Measurements from ENCODE around the gene C21orf91.

Gene C21orf91

DNA sequence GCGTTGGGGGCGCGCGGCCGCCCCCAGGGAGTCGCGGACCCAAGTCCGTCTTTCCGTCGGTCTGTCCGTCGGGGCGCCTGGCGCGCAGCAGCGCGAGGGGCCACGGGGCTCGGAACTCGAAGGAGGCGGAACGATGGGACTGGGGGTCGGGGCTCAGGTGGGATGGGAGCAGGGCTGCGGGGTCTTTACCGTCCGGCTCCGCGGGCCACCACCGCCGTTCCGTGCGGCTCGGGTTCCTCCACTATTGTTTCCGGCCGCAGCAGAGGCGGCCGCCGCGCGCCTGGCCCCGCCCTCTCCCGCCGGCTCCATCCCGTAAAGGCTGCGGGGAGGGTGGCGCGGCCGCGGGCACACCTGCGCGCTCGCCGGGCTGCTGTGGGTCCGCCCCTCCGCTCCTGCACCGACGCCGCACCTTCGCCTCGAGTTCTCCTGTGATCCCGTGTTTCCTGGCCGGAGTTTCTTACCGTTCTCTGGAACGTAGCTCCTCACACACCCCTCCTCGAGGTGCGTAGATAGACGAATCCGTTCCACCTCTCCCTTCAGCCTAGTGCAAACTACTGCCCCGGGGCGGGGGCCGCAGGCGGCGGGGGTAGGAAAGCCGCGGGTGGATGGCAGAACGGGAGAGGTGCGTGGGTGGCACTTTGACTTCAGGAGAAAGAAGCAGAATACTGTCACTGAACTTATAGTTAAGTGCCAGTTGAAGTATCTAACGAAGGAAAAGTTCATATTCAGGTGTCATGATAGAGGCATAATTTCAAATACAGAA lies at the start of gene C21orf91:
C21orf91 (minus strand) TSS at position 243 of the 763 bp plus-strand sequence. CDS start 1,038 bp downstream, outside the sequence.
- DNase-seq, result peak; percentile 94

DNA sequence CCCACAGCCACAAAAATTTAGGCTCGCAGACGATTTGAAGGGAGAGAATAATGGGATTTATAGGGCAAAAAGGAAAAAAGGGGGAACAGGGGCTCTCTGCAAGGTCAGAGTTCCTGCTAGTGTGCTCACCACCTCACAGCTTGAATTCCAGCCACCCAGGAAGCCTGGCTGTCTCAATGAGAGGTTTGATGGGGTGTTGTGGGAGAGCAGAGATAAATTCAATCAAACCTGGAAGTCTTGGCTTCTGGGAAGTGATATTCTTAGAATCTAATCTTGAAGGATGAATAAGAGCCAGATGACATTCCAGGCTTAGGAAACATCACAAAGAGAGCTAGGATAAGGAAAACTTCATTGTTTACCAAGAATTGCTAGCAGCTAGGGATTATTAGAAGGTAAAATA lies 47.4 kb upstream of the C21orf91 start:
- DNase-seq, result no peak

DNA sequence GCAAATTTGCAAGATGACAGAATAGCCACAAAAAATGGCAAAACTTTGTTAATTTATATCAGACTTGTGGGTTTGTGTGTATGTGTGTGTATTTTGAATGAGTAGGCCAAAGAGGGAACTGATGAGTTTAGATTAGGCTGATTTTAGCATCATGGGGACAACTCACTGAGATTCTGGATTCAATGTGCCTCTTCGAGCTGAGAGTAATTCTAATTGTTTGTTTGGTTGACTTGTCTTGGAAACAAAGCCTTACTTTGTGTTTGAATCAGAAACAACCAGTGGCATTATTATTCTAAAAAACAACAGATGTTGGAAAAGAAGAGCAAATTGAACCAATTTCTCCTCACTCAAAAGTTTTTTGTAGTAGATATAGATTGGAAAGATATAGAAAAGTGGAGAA lies 40.5 kb upstream of the C21orf91 start:
- no peak for DNase-seq

DNA sequence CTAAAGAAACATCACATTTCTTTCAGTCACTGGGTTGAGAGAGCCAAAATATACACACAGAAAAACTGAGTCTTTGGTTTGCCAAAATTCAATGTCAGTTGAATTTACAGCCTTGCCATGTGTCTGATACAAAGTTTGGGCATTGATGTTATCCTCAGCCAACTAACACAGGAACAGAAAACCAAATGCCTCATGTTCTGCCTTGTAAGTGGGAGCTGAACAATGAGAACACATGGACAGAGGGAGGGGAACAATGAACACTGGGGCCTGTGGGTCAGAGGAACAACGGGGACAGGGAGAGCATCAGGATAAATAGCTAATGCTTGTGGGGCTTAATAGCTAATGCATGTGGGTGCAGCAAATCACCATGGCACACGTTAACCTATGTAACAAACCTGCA lies 39.6 kb upstream of the C21orf91 start:
- DNase-seq, result no peak

DNA sequence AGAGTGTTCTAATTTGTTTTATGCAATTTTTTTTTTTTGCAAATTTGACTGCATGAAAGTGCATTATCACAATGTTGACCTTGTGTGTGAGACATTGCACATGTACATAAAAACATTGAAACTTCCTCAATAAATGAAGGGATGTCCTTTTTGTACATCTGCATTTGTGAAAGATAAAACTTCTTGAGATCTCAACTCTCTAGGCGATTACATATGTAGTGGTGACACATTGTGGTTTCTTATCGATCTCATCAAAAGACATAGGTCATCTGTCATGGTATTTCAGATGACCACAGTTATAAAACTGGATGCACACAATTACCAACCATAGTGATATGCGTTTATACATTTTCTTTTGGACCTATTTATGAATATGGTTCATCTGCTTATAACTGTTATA lies 35.6 kb upstream of the C21orf91 start:
- DNase-seq, result peak; percentile 70

DNA sequence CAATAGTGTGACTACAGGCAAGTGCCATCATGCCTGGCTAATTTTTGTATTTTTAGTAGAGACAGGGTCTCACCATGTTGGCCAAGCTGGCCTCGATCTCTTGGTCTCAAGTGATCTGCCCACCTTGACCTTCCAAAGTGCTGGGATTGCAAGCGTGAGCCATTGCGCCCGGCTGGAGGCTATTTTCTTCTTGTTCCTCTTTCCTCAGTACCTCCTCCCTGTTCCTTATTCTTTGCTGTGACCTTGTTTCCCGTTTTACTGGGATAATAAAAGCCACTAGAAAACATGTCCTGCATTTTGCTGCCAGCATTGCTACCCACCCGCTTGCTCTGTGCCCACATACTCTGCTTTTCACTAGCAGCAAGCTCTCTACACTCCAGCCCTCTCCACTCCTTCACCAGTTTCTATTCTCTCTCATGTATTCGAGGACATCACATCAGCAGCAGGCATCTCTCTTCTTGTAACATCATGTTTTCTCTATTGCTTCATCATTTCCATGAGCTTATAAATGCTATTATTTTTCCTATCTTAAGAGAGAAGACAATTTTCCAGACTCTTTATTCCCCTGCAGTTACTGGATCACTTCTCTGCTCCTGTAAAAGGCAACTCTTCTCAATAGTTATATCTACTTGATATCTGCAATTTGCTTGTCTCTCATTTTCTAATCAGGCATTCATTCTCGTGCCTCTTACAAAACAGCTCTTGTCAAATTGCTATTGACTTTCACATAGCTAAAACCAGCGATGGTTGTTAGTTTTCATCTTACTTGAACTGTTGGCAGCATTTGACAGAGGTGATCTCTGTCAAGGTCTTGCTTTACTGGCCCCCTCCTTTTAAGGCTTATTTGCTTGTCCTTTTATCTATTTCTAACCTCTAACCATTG lies 34.5 kb upstream of the C21orf91 start:
- DNase-seq, result no peak

DNA sequence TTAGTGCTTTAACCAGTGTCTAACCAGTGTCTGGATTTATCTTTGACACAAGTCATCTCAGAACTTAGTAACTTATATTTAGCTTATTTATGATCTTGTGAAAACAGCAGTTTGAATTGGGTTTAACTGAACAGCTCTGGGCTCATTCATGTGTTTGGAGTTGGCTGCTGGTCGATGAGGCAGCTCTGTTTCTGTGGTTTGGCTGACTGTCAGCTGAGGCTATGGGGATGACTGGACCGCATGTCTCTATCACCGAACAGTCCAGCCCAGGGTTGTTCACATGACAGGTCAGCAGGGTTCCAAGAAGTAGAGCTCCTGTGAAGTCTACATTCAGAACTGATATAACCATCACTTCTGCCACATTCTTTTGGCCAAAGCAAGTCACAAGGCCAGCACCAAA lies 29.1 kb upstream of the C21orf91 start:
- no peak for DNase-seq

DNA sequence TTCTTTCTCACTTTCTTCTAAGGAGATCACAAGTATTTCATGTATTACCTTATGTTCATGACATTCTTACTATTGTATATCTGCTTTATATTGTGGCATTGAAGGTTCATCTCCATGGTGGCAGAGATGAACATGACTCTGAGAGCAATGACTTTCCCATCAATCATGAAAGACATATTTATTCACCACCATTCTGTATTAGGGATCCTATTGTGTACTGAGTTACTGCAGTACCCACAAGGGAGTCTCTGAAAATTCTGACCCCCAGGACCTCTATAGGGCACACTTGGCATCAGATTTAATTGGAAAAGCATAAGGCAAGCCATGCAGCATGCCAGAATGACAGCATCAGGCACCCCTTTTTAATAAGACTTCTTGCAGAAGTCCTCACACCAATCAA lies 21.9 kb upstream of the C21orf91 start:
- DNase-seq, result no peak

DNA sequence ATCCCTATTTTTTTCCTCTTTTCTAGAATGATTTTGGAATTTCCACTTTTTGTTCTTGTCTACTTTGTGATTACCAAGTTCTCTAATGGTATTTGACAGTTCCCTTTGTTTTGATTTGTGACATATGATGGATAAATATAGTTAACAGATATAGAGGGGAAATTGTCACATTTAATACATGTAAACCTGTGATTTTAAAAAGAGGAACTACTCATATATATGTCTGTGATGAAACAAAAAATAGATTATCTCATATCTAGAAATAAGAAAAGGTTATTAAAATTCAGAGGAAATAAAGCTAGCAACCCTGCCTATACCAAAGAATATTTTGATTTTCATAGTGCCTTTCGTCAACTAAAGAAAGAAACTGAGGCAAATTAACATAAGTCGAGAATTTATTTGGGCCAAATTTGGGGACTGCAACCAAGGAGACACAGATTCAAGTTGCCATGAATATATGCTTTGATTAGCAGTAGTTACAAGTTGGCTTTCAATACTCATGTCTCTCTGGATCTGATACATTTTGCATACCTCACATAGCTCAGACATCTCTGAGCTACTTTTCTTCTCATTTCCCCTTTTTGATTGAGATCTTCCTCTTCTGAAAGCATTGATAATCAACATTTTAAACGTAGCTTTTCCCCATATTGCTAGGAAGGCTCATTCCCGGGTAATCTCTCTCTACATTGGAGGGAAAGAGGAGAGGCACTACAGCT lies 15.6 kb upstream of the C21orf91 start:
- DNase-seq, result no peak

DNA sequence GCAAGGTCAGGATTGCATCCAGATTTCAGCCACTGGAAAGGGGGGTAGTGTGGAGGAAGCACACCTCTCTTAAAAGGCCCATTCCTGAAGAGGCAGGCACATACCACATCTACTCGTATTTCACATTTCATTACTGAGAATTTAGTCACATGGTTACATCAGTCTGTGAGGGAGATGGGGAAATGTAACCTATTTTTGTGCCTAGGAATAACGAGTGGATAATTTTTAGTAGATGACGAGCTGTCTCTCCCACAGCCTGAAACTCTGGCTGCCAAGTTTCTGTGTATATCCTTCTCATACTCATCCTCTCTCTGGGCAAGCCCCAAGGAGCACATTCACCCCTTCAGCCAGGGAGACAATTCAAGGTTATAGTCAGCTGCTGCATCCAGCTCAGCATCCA lies 10.3 kb upstream of the C21orf91 start:
- no peak for DNase-seq

DNA sequence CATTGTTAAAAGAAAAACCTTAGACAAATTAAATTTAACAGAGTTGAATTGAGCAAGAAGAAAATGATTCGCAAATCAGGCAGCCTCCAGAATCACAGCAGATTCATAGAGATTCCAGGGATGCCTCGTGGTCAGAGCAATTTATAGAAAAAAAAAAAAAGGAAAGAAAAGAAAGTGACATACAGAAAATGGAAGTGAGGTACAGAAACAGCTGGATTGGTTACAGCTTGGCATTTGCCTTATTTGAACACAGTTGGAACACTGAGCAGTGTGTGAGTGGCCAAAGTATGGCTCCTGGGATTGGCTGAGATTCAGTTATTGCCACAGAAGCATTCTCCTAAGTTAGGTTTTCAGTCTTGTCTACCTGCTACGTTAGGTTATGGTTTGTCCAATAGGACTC lies 9.1 kb upstream of the C21orf91 start:
- no peak for DNase-seq

DNA sequence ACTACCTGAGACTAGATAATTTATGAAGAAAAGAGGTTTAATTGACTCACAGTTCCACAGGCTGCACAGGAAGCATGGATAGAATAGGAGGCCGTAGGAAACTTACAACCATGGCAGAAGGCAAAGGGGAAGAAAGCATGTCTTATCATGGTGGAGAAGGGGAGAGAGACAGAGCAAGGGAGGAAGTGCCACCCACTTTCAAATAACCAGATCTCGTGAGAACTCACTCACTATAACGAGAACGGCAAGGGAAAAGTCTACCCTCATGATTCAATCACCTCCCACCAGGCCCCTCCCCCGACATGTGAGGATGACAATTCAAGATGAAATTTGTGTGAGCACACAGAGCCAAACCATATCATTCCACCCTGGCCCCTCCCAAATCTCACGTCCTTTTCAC lies 4.7 kb upstream of the C21orf91 start:
- DNase-seq, result no peak

DNA sequence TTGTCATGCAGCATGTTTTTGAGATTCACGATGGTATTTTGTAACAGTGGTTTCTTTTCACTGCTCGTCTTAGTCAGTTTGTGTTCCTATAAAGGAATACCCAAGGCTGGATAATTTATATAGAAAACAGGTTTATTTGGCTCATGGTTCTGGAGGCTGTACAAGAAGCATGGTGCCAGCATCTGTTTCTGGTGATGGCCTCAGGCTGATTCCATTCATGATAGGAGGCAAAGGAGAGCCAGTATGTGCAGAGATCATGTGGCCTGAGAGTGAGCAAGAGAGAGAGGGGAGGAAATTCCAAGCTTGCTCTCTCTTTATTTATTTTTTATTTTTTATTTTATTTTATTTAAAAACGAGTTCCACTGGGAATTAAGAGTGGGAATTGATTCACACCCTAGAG lies 2.0 kb upstream of the C21orf91 start:
- DNase-seq, result no peak

DNA sequence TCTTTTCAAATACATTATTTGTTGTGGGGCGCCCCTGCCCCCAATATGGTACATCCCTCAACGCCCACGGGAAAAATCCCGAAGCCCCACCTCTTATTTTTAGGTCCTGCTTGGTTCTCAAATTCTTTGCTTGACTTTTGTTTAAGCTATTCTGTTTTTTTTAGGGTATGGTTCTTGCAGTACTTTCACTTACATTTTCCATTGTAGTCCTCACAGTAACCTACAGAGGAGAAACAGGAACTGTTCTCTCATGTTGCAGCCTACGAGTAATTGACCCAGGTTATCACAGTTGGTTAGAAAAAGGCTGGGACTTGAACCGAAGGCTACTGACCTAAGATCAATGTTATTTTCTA lies 697 bp upstream of the C21orf91 start:
- peak; percentile 79 for DNase-seq

DNA sequence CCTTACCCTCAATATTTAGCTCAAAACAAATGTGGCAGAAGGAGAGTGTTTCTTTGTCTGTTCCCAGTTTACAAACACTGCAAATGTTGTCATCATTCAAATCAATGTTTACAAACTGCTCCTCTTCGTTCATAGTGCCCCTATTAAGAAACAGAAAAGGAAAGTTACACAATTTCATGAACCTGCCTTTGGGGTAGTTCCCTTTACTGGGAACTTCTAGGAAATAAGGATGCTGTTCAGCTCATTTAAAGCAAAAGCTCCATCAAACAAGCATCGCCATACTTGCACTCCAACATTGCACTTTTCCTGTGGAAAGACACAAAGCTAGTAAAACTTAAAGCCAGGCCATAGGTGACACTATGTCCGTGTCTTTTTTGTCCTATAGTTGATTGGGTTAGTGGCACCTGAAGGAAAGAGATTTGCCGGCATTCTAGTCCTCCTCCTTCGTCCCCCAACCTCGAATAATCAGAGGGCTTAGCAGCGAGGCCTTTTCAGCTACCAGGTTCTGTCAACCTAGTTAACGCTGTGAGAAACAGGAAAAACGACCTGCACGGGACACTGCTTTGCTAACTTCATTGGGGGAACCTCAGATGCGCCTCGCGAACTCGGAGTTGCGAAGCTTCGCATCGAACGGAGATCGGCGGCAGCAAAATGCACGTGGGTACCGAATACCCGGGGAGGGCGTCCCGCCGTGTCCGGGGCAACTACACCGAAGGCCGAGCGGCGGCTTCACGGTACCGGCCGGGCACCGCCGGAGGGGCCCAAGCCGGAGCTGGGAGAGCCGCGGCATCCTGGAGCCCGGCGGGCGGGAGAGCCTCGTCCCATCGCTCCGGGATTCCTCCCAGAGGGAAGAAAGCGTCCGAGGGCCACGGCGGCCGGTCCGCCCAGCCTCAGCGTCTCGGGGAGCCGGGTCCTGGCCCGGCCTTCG lies 706 bp downstream of the C21orf91 start:
- DNase-seq, result peak; percentile 45

DNA sequence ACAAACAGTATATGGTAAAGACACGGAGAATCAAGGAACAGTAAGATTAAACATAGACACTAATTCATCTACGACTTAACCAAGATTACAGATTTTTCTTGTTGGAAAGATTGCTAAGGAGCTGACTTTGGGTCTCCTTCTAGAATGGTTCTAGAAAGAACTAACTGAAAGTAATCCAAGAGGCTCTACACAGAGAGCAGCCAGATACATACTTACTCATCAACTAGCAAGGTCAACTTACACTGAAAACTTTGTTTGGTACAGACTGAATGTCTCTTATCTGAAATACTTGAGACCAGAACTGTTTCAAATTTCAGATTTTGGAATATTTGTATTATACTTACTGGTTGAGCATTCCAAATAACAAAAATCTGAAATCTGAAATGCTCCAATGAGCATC lies 5.8 kb downstream of the C21orf91 start:
- DNase-seq, result no peak

DNA sequence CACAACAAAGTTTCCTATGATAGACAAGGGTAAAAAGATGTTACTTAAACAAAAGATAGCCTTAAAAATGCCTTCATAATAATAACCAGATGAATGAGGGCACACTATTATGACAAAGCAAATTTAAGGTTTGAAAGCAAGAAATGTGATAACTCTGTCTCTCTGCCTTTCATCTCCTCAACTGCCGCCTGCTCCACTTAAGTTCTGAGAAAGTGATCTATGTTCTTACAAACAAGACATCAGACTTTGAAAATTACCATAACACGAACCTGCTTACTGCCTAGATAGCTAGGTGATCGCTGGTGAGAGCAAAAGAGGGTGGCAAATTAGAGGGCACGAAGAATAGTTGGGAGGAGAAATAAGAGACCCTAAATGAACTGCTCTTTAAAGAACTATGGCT lies 13.2 kb downstream of the C21orf91 start:
- no peak for DNase-seq

DNA sequence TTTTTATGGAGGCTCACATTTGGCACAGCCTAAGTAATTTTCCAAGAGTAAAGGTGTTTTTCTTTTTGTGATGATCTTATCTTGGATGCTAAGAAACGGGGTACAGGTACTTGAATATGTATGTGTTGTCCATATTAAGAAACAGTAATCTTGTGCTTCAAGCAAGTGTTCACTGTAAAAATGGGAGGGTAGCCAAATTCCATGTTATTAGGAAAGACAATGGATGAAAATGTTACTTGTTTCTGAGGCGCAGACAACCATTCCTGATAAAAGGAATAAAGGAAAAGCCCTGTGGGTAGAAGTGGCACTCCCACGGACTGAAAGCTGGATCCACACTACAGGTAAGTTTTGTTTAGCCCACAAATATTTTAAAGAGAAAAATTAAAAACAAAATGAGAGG lies 15.6 kb downstream of the C21orf91 start:
- DNase-seq, result no peak

DNA sequence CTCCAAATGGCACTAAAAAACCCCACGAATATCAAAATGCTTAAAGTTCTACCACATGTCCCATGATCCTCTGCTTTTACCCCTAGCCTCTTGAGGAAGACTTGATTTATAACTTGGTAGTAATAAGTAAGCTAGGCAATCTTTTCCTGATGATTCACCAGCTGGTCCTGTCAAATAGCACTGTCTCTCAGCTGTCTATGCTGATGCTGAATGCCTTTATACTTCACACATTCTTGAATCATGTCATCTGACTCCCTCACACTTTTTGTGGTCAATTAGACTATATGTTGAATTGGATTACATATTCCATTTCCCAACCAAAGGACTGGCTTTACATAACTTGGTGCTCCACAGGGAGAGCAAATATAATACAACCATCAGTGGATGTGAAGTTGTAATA lies 16.6 kb downstream of the C21orf91 start:
- DNase-seq, result no peak

DNA sequence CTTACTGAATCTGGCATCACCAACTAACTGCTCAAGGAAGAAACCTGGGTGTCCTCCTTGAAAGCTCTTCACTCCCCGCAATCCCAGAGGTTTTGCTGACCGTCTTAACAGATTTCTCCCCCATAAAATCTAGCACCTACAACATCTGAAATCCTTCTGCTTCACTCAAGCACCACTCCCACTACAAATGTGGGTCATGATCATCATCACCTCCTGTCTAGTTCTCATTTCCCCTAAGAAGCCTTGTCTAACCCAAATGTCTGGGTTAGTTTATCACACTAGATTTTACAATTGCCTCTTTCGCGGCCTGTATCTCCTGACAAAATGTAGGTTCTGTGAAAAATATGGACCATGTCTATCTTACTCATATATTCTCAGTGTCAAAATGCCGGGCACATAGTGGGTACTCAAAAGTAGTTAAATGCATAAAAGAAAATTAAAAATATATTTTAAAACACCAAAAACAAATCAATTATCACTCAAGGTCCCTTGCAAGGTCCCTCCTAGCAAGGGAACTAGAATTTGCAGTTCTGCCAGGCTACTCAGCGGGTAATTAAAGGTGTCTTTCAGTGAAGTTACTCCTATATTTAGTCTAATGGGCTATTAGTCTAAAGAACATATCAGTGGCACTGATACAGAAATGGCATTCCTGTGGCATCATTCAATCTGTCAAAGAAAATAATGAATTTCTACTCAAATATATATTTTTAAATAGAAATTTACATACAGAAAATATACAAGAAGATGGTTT lies 19.6 kb downstream of the C21orf91 start:
- DNase-seq, result no peak

DNA sequence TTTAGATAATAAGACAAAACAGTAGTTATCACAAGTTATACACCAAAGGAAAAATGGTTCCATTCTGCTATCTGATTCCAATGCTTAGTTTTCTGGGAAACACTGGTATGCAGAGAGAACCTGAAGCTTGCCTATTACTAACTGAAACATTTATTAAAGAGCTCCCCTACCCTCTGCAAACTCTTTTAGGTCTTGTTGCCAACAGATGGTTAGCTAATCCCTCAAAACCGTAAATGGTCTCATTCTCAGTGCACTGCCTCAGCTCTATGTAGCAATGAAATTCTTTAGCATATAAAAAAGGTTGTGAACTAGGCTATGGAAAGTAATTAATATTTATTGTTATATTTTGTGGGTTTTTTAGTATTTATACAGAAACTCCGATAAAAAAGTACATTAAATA lies 20.4 kb downstream of the C21orf91 start:
- no peak for DNase-seq

DNA sequence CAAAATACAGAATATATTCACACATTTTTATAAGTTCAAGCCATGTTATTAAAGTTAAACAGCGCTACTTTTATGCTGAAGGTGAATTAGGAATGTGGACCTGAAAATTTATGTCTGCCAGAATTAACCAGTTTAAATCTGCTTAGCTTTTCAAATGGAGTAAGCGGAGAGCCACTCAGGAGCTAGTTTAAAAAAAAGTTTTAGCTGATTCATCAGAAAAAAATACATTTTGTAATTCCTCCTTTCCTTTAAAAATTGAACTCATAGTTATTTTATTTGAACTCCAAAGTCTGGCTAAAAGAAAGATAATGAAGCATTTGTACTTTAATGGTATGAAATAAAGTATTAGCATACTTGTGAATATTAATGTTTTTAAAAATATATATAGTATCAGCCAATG lies 21.2 kb downstream of the C21orf91 start:
- DNase-seq, result no peak

Measured in hematopoietic multipotent progenitor cell treated with erythropoietin and hydrocortisone succinate and interleukin-3 and kit ligand, for 6 days (in vitro differentiated cells).